Tibial nerve (tissue), 4 donors: Measurements from ENCODE around the gene LLGL2.

Experiments
- EP300 ChIP-seq, 2 donors: sonication (generic); formaldehyde crosslinking; IDR thresholded peaks; one replicate each; pipeline ENCODE4 v1.6.1; 2017; ENCODE audit warnings: antibody characterized with exemption in 2 of 2, mild to moderate bottlenecking in 1 of 2
- POLR2A ChIP-seq, 2 donors: fragments of 450-650 bp; IDR thresholded peaks; one replicate each; pipeline ENCODE4 v1.6.1; 2017; ENCODE audit warnings: antibody characterized with exemption in 2 of 2, mild to moderate bottlenecking in 2 of 2, moderate library complexity in 2 of 2
- TF ChIP-seq, protein P1 (sequence below), 5 experiments: fragments of 200-600 bp in 3 of 5; fragments of 450-650 bp in 2 of 5; sonication (generic) in 3 of 5; IDR thresholded peaks; one replicate each; pipeline ENCODE4 v1.5.1; 2016 to 2019; ENCODE audit warnings: antibody characterized with exemption in 5 of 5, mild to moderate bottlenecking in 3 of 5, moderate library complexity in 2 of 5

DNA sequence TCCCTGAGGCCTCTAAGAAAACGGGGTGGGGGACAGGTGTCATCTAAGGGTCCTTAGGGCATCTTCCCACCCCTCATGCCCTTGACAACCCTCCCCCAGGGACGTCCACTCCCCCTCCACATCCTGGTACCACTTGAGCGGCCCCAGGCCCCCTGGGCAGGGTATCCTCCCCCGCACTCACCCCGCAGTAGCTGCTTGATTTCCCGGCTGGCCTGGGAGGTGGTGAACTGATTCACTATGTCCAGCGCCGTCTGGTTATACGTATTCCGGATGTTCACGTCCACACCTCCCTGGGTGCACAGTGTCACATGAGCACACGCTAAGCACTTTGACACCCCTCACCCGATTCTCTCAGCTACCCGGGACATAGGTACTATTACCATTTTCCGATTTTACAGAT is 19.9 kb upstream of the LLGL2 start:
- TF ChIP-seq POLR2A (IDR thresholded peaks at IDR 0.05) (no peak), EP300 (IDR thresholded peaks at IDR 0.05) (no peak)
- TF ChIP-seq, protein P1, sequence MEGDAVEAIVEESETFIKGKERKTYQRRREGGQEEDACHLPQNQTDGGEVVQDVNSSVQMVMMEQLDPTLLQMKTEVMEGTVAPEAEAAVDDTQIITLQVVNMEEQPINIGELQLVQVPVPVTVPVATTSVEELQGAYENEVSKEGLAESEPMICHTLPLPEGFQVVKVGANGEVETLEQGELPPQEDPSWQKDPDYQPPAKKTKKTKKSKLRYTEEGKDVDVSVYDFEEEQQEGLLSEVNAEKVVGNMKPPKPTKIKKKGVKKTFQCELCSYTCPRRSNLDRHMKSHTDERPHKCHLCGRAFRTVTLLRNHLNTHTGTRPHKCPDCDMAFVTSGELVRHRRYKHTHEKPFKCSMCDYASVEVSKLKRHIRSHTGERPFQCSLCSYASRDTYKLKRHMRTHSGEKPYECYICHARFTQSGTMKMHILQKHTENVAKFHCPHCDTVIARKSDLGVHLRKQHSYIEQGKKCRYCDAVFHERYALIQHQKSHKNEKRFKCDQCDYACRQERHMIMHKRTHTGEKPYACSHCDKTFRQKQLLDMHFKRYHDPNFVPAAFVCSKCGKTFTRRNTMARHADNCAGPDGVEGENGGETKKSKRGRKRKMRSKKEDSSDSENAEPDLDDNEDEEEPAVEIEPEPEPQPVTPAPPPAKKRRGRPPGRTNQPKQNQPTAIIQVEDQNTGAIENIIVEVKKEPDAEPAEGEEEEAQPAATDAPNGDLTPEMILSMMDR (IDR thresholded peaks at IDR 0.05), result no peak
